HCT116 (cell line): ENCODE measurements around the gene CNST.

Experiments
- CTCF ChIP-seq, 3 experiments: fragments of 200-600 bp in 1 of 3; sonication (generic) in 1 of 3; IDR thresholded peaks in 2 of 3; conservative IDR thresholded peaks in 1 of 3; 2 replicates each; pipeline ENCODE4 v1.5.1; 2012 to 2017; ENCODE audit warnings: low read depth in 2 of 3, low read length in 2 of 3, antibody characterized with exemption in 1 of 3, borderline replicate concordance in 1 of 3, control low read depth in 1 of 3, mild to moderate bottlenecking in 1 of 3, mixed read lengths in 1 of 3, mixed run types in 1 of 3, moderate library complexity in 1 of 3; ENCODE audit not compliant: insufficient read depth in 1 of 3
- JUND ChIP-seq: IDR thresholded peaks from 2 replicates; pipeline ENCODE4 v1.6.1; 2012

- no peak for TF ChIP-seq CTCF (IDR thresholded peaks at IDR 0.05 in 2 of 3, conservative IDR thresholded peaks at IDR 0.05 in 1 of 3; ENCODE audit: borderline replicate concordance in 1 of 3, insufficient read depth in 1 of 3, low read depth in 2 of 3, low read length in 2 of 3)
- no peak for TF ChIP-seq JUND
These were observed 107.8 kb downstream of the CNST start for GRCh38 chr1:246674049-246674448.
